Spleen (tissue), 11 donors: Measurements from ENCODE around the gene RAET1L. TPM values are rescaled to one million over a fixed set of nuclear protein-coding genes. Genes with fewer than 3 reads are reported as not detected.
"Not testable (repeated sequence)": the region's sequence is repeated elsewhere in the genome, so short reads cannot be mapped to it uniquely, and the experiment has no call there.

Source experiments
- DNase-seq: peaks from one replicate; pipeline ENCODE4 v3.0.0-alpha.2; 2020
- H3K27ac ChIP-seq, 8 donors: fragments of 200-600 bp; sonication (generic) in 7 of 8; 1 replicate in 4 of 8; 2 replicates in 4 of 8; pipeline versions ENCODE4 v1.5.0 to v1.8.0; 2016 to 2021; ENCODE audit warnings: inconsistent platforms in 4 of 8, mild to moderate bottlenecking in 4 of 8, moderate library complexity in 1 of 8
- H3K27me3 ChIP-seq, 7 donors: fragments of 200-600 bp; sonication (generic) in 6 of 7; replicated peaks in 1 of 7; 1 replicate in 4 of 7; 2 replicates in 3 of 7; pipeline versions ENCODE4 v1.5.0 to v1.8.0; 2016 to 2021; ENCODE audit warnings: inconsistent platforms in 3 of 7, mild to moderate bottlenecking in 1 of 7
- H3K36me3 ChIP-seq, 6 donors: fragments of 200-600 bp; sonication (generic) in 5 of 6; 1 replicate in 4 of 6; 2 replicates in 2 of 6; pipeline versions ENCODE4 v1.5.0 to v1.8.0; 2016 to 2021; ENCODE audit warnings: inconsistent platforms in 2 of 6
- H3K4me1 ChIP-seq, 6 donors: fragments of 200-600 bp; sonication (generic) in 5 of 6; 1 replicate in 3 of 6; 2 replicates in 3 of 6; pipeline versions ENCODE4 v1.5.0 to v1.8.0; 2016 to 2021; ENCODE audit warnings: inconsistent platforms in 3 of 6
- H3K4me3 ChIP-seq, 8 donors: fragments of 200-600 bp; sonication (generic) in 7 of 8; 1 replicate in 4 of 8; 2 replicates in 4 of 8; pipeline versions ENCODE4 v1.5.0 to v1.8.0; 2016 to 2021; ENCODE audit warnings: inconsistent platforms in 4 of 8, mild to moderate bottlenecking in 4 of 8, moderate library complexity in 2 of 8
- H3K9me3 ChIP-seq, 8 donors: fragments of 200-600 bp; sonication (generic) in 7 of 8; 1 replicate in 4 of 8; 2 replicates in 4 of 8; pipeline versions ENCODE4 v1.5.0 to v1.8.0; 2016 to 2021; ENCODE audit warnings: inconsistent platforms in 4 of 8
- CTCF ChIP-seq, 11 experiments: fragments of 200-600 bp in 7 of 11; fragments of 450-650 bp in 4 of 11; sonication (generic) in 4 of 11; IDR thresholded peaks in 8 of 11; conservative IDR thresholded peaks in 3 of 11; 1 replicate in 7 of 11; 2 replicates in 4 of 11; pipeline versions ENCODE4 v1.4.0 to v1.8.0; 2016 to 2021; ENCODE audit warnings: antibody characterized with exemption in 11 of 11, inconsistent platforms in 4 of 11, mild to moderate bottlenecking in 1 of 11
- POLR2A ChIP-seq, 3 donors: fragments of 450-650 bp; IDR thresholded peaks; one replicate each; pipeline ENCODE4 v1.5.1; 2017; ENCODE audit warnings: antibody characterized with exemption in 3 of 3, mild to moderate bottlenecking in 1 of 3
- POLR2AphosphoS5 ChIP-seq, 3 donors: sonication (generic); formaldehyde crosslinking; IDR thresholded peaks; one replicate each; pipeline ENCODE4 v1.5.1; 2017; ENCODE audit warnings: antibody characterized with exemption in 3 of 3
- WGBS, 5 donors: extraction: QIAGEN DNeasy Blood & Tissue Kit in 3 of 5; methylation state at CpG; one replicate each; pipeline versions ENCODE4 v1.1.5 to v1.1.7; 2013 to 2018; 5-methylcytosine and 5-hydroxymethylcytosine counted together
- intact Hi-C: fragments of 100-400 bp; cut with DNase I; formaldehyde crosslinking; loops from one replicate; pipeline ENCODE4 v1.15.0; 2023; ENCODE audit warnings: low total_unique reads
- polyA plus RNA-seq, 3 donors: library from polyadenylated mRNA; stranded (reverse); fragments of 200-250 nt; gene quantifications; one replicate each; pipeline ENCODE4 v1.2.1, GENCODE V29; 2013
- total RNA-seq, 7 donors: library from RNA; depleted of rRNA in 3 of 7; stranded (reverse); fragments of >200 nt in 3 of 7; fragmentation: NEBNext Ultra II Directional in 4 of 7; extraction: Animal tissue kit (Norgen Biotek cat#: 25700) in 4 of 7; gene quantifications; one replicate each; pipeline versions ENCODE4 v1.1.0 to v1.2.1, GENCODE V29; 2016 to 2021
- donor health status: healthy with polysubstance abuse.
- donor health status: DM: no; HTN: no; CAD: no; lungs with moderate emphysema.
- donor health status: DM: no; HTN: no; CAD: no.
- donor health status: Bipolar disorder and iron deficiency.
- donor health status: healthy.
- donor health status: DM: no; HTN: no; CAD: no.
- donor health status: DM: yes; HTN: yes; CAD: no.

The RAET1L gene
- total and polyA plus RNA-seq, 10 donors = not detected

- WGBS, 5 donors = 60 to 82% (median 81%) methylated on average over 6 of the region's 6 CpGs
- no peak for TF ChIP-seq CTCF (IDR thresholded peaks at IDR 0.05 in 8 of 11, conservative IDR thresholded peaks at IDR 0.05 in 3 of 11)
- TF ChIP-seq POLR2AphosphoS5 (IDR thresholded peaks at IDR 0.05) = no peak
- no peak for TF ChIP-seq POLR2A (IDR thresholded peaks at IDR 0.05)
- H3K9me3 ChIP-seq = no peaks in the 10 kb centered on the region
- H3K4me3 ChIP-seq = no peak overlapping the region
- H3K4me1 ChIP-seq = peaks cover 8 to 21% (median 10%) of the 10 kb centered on the region in 6 donors
- H3K27ac ChIP-seq = no peak overlapping the region
- DNase-seq = no peak
- intact Hi-C loops = no loop called here
- H3K36me3 ChIP-seq = no peaks in the 10 kb centered on the region
- H3K27me3 ChIP-seq = peaks cover 5 to 54% (median 34%) of the 10 kb centered on the region in 7 donors
Measured at GRCh38 chr6:150027806-150028565, 2.7 kb upstream of the RAET1L start.

DNA sequence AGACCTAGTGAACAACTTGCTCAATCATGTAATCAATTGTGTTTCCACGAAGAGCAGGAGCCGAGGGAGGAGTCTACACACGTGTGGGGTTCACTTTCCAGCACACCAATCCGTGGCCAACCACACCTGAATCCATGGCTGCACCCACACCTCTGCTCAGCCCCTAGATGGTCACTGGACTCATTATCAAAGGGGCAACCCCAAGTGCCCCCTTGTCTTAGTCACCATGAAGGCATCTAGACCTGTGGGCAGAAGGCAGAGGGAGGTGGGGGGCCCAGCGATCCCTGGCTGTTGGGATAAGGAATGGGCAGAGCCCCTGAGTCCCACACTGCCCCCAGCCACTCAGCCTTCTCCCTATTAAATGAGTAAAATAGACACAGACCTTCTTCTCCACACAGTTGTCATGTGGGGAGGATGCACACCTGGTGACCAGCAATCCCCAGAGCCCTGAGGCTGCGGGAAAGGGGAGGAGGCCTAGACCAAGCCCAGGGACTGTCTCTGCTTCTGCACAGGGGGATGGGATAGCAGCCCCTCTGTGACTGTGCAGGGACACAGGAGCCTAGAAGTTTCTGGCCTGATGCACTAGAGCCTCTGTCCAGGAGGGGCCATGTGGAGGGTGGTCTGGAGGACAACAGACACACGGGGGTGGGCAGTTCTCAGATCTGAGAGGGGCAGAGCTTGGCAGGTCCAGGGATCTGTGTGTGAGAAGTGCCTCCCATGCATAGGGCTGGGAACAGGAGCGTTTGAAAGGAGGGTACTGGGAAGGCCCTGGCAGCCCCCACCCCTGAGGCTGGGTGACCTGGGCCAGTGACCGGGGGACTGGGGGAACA, 1.9 kb upstream of the RAET1L start:
- H3K36me3 ChIP-seq = no peaks in the 10 kb centered on the region
- H3K27ac ChIP-seq = no peak overlapping the region
- TF ChIP-seq POLR2A (IDR thresholded peaks at IDR 0.05) (no peak), POLR2AphosphoS5 (IDR thresholded peaks at IDR 0.05) (no peak), CTCF (IDR thresholded peaks at IDR 0.05 in 8 of 11, conservative IDR thresholded peaks at IDR 0.05 in 3 of 11) (no peak)
- H3K4me3 ChIP-seq = no peak overlapping the region
- no peaks in the 10 kb centered on the region for H3K9me3 ChIP-seq
- H3K27me3 ChIP-seq = peaks cover 5 to 51% (median 34%) of the 10 kb centered on the region in 7 donors
- H3K4me1 ChIP-seq = peaks cover 8 to 21% (median 10%) of the 10 kb centered on the region in 6 donors
- WGBS, 5 donors = 79 to 91% (median 83%) methylated on average over 8 to 9 of the region's 9 CpGs
- DNase-seq = no peak
- intact Hi-C loops = no loop called here

DNA sequence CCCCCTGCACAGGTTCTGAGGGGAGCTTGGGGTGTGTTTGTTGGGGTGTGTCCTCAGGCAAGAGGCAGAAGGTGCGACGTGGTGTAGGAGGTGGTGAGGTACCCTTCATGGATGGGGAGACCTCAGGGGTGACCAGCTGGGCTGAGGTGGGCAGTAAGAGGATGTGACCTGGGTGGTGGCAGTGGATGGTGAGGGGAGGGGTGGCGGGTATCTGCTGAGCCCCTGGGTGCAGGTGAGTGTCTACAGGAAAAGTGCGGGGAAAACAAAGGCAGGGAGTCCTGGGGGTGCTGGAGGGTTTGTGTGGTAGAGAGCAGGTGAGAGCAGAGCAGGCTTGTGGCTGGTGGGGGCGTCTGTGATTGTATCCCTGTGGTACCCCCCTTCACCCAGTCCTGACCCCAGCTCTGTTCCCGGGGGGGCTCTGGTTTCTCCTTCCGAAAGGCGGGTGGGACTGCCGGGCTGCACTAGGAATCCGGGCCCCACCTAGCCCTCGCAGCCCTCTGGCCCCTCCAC, 631 bp downstream of the RAET1L start:
- Histone ChIP-seq H3K27ac (no peak overlapping the region), H3K9me3 (no peaks in the 10 kb centered on the region), H3K4me3 (no peak overlapping the region), H3K27me3 (peaks cover 5 to 51% (median 34%) of the 10 kb centered on the region in 7 donors), H3K36me3 (no peaks in the 10 kb centered on the region), H3K4me1 (peaks cover 8 to 21% (median 10%) of the 10 kb centered on the region in 6 donors)
- TF ChIP-seq POLR2A (IDR thresholded peaks at IDR 0.05) (no peak), POLR2AphosphoS5 (IDR thresholded peaks at IDR 0.05) (no peak), CTCF (IDR thresholded peaks at IDR 0.05 in 8 of 11, conservative IDR thresholded peaks at IDR 0.05 in 3 of 11) (no peak)
- WGBS, 5 donors = 42 to 61% (median 50%) methylated on average over 9 to 11 of the region's 11 CpGs
- intact Hi-C loops = no loop called here
- no peak for DNase-seq

DNA sequence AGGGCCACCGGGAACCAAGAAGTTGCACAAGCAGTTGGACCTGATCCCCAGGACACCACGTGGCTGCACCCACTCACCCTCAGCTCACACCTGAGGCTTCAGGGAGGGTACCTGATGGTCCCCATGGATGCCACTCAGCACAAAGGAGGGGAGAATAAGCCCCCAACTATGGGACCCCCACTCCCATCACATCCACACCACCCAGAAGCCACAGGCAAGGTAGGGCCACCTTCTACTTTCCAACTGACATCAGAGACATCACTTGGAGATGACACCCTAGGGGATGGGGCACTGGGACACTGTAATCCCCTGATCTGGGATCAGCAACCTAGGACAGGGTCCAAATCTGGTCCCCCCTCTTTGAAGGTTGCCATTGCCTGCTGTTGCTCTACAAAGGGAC, 1.3 kb downstream of the RAET1L start:
- intact Hi-C loops, DNase-seq, H3K4me3 ChIP-seq, H3K36me3 ChIP-seq, H3K27ac ChIP-seq, H3K9me3 ChIP-seq: not testable (repeated sequence)
- 65 to 79% (median 70%) methylated on average over 2 of the region's 2 CpGs; no CpG with 5 or more reads in 2 of the 5 donors for WGBS, 5 donors
- H3K27me3 ChIP-seq = peaks cover 5 to 56% (median 34%) of the 10 kb centered on the region in 7 donors
- peaks cover 8 to 15% (median 10%) of the 10 kb centered on the region in 6 donors for H3K4me1 ChIP-seq

DNA sequence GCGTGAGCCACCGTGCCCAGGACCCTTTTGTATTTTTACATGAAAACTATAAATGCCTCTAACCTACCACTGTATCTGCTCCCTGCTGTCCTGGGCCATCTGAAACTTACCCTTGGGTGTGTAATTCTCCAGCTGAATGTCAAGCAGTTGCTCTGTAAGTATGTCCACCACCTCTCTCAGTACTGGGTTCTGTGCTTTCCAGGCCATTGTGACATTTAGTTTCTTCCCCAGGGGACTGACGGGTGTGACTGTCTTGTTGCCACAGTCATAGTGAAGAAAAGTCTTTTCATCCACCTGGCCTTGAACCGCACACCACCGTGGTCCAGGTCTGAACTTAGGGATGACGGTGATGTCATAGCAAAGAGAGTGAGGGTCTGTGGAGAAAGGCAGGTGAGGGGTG, 3.5 kb downstream of the RAET1L start:
- peaks cover 5 to 56% (median 29%) of the 10 kb centered on the region in 7 donors for H3K27me3 ChIP-seq
- WGBS, 5 donors = 75 to 100% (median 86%) methylated on average over 2 to 3 of the region's 6 CpGs; no CpG with 5 or more reads in 1 of the 5 donors
- intact Hi-C loops = not testable (repeated sequence)

More for the DNA sequence above, 3.5 kb downstream of the RAET1L start:
- H3K4me1 ChIP-seq = peaks cover 8 to 15% (median 10%) of the 10 kb centered on the region in 6 donors
- H3K9me3 ChIP-seq, H3K4me3 ChIP-seq, DNase-seq, H3K36me3 ChIP-seq, H3K27ac ChIP-seq: not testable (repeated sequence)
